GM21619 (cell line): ENCODE measurements around the gene IRF2.

Experiments
- ATAC-seq: cut with Tn5 transposase; IDR thresholded peaks from one replicate; pipeline ENCODE4 v1.9.1; 2021; ENCODE audit not compliant: unreplicated experiment

IRF2 gene

DNA sequence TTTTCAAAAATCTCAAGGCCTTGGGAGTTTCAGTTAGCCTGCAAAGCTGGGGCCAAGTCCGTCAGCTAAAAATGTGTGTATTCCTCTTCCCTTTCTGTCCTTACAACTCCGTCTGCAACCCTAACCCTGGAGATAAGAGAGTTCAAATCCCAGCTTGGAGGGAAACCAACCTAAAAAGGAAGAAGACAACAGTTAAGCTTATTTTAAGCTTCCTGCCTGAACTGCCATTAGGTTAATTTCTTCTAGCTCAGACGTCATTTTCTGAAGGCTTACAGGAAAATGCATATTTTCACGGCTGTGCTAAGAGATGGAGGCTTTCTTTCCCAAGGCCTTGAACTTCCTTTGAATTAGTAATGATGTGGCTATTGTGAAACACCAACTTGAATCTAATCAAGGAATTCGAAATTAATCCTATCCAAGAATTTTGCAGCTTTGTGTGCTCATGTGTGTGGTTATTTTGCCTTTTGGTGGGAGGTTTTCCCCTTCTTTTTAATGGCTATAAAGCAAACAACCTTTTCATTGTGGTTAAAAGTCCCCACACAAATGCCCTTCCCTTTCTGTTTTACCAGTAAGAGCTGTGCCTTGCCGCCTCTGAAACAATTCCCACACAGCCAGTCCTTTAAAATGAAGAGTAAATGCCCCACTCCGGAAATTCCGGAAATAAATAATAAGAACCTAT, 103.5 kb downstream of the IRF2 start:
- no peak for ATAC-seq

DNA sequence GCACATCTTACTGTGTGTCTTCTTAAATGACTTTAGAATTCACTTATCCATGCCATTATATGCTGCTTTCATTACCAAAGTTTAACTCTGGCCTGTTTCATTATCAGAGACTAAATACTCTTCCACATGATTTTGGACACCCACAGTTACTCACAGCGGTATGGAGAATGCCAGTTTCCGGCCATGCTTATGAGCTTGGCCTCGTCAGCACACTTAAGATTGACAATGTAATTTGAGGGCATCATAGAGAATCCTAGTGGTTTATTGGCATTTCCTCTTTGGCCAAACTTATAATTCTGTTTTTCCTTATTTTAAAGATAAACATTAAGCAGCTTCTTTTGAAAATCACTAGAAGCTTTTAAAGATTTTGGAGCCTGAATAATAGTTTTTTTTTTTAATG, 104.5 kb downstream of the IRF2 start:
- no peak for ATAC-seq

DNA sequence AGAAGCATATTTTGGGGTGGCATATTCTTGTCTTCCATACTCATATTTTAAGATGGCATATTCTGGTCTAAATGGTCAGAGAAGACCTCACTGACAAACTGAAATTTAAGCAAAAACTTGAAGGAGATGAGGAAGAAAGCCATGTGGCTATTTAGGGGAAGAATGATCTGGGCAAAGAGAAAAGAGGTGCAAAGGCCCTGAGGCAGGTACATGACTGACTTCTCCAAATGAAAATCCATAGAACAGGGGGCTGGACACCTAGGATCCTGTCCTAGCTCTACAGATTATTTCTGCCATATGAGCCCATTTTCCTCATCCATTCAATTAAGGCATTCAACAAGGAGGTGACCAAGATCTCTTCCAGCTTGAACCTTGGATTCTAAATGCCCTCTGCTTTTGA, 105.6 kb downstream of the IRF2 start:
- no peak for ATAC-seq

DNA sequence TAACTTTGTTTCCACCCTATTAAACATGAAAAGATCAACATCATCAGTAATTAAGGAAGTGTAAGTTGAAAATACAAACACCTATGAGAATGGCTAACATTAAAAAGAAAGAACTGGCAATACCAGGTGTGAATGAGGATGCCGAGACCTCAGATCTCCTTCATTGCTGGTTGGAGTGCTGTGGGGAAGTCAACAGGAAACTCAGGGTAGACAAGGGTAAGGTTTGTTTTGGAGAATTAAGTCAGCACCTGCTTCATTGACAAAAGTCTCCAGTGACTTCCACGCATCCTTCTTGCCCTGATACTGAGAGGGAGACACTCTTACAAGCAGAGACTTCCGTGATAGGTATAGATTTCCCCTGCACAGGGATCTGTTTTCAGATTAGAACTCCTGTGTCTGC, 106.1 kb downstream of the IRF2 start:
- ATAC-seq: no peak

DNA sequence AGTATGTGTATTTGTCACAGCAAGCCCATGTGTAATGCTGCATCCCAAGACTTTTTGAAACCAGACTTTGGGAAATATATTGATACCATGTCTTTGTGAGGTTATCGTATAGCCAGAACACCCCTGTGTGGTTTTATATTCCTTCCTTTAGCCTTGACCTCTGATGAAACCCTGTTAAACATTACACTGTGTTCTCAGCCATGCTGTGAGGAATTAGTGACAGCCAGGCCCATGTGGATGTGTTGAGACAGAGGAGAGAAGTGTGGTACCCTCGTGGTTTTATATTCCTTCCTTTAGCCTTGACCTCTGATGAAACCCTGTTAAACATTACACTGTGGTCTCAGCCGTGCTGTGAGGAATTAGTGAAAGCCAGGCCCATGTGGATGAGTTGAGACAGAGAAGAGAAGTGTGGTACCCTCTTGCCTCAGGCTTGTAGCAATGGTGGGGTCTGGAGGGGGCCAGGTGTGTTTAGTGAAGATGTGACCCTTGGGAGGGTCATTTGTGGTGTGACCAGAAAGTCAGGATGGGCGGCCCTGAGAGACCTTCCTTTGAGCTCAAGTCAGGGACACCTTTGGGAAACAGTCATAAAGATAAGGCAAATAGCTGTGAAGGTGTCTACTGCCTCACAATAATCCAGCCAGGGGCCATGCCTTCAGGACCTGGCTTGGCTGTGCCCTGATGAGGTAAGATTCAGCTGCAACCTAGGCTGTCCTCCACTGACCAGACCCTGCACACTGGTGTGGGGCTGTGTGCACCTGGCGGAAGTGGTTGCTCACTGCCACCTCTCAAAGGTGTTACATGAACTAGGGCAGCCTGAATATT, 110.0 kb downstream of the IRF2 start:
- ATAC-seq: peak; percentile 87

DNA sequence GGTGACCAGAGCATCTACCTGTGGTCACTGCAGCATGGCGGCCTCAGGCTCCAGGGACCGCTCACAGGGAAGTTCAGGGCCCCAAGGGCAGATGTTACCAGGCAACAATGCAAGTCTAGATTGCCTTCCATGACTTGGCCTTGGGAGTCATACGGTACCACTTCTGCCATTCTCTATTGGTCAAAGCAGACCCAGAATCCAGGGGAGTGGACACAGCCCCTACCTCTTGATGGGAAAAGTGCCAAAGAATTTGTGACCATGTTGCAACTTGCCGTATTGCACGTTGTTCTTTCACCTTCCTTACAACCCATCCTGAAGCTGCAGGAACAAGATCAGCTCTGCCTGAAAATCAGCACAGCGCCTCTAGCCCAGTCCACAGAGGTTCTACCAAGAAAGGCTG, 111.1 kb downstream of the IRF2 start:
- ATAC-seq: no peak

DNA sequence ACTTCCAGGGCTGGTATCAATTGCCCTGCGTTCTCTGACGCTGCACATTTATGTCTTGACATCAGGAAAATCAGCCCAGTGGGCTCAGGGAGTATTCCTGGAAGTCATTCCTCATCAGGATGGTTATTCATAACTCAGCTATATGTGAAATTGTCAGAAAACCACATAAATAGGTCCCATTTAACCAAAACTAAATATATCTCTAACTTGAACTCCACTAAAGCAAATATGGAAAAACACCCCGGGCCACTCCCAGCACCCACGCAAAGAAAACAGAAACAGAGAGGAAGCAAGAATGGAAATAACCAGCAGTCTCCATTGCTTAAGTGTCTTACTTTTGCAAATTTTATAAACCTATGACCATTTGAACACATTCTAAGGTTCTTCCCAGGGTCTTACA, 112.0 kb downstream of the IRF2 start:
- no peak for ATAC-seq

DNA sequence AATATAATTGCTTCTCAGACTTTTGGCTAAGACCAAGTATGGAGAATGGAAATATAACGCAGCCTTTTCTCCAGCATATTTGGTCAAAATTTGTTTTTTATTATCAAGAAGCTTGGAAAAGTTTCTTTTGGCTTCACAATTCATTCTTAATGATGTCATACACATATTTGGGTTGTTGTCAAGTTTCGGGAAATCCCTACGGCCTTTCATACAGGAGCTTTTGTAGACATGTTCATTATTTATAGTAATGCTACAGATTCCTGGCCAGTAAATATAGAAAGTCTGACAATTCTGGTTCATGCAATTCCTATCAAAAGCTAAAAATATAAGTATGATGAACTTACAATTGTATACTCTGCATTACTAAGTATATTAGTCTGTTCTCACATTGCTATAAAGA, 112.9 kb downstream of the IRF2 start:
- no peak for ATAC-seq

DNA sequence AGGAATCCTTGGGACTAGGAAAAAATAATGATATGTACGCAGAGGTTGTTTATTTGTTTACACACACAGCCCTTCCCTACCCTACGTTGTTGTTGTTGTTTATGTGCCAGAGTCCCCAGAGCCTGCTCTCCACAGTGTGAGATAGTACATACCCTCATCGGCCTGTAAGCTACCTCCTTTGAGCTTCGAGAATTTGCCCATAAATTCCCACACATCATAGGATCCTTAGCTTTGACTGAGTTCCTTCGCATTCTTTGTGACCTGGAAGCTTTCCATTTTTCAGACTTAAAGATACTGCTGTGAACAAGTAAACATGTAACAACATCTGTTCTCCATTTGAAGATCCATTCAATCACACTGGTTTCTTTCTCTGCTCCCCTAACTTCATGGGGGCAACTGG, 114.5 kb downstream of the IRF2 start:
- ATAC-seq: no peak

DNA sequence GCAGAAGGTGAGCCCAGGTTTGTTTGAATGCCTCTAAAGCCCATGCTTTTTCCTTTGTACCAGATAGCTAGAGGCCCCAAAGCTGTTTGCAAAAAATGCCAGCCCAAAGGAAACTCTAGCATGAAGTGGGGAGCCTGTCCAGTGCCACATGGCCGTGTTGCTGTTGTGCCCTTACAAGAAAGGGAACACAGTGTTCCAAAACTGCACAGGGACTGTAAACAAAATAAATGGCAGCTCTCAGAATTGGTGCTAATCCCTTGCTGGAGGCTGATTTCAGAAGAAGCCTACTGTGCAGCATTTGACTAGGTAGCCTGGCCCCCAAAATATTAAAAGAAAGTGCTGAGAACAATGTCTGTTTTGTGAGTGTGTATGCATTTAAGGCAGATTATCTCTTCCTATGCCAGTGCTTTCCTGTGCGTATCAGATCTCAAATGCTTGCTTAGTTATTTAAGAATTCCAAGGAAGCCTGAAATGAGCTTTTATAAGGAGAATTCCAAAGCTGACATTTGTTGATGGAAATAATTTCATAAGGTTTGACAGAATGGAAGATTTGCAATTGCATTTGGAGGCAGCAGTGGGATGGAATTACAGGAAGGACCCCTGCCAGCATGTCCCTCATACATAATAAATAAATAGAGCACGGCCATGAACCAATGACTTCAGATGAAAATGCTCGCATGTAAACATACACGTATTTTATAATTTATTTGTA, 115.7 kb downstream of the IRF2 start:
- ATAC-seq: no peak

DNA sequence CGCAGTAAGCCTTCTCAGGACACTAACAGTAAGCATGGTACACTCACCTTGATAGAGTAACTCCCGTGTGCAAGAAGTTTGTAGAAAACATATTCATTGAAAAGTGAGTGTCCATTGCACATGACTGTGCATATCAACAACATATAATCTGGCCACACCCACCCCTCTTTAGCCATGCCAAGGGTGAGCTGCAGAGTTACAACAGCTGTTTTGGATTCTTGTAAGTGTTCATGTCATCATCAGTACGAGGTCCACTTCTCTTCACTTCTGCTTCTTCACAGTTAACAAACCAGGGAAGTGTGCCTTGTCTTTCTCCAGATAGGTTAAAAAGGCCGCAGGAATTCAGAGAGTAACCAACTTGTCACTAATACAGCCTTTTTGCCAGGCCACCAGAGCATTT, 116.6 kb downstream of the IRF2 start:
- no peak for ATAC-seq

DNA sequence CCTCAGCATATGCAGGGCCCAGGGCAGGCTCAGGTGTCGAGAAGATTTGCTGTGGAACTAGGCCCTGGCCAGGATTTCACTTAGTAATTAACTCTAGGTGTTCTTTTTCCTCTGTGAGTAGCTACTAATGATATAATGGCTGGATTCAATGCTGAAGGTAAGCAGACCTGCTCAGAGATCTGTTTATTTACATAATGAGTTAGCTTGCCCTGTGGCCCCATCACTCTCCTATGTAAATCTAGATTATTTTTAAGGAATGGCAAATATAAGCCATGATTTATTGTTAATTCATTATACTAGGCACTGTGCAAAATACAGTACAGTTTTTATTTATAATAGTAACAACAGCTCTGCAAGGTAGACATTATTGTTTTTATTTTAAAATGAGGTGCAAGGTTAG, 117.2 kb downstream of the IRF2 start:
- no peak for ATAC-seq

DNA sequence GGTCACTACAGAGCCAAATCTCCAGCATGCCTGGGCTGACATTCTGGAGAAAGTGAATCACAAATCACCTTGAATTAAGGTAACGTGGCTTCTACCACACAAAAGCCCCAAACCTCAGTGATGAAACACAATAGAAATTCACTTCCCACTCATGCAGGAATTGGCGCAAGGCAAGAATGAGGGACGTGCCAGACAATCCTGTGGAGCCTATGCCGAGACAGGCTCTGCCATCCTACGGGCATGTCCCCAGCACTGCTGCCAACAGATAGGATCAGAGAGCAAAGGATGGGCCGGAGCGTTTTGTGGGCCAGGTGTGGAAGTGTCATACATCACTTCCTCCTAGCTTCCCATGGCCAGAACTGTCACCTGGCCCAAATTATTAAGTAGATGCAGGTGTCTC, 118.0 kb downstream of the IRF2 start:
- ATAC-seq: no peak

DNA sequence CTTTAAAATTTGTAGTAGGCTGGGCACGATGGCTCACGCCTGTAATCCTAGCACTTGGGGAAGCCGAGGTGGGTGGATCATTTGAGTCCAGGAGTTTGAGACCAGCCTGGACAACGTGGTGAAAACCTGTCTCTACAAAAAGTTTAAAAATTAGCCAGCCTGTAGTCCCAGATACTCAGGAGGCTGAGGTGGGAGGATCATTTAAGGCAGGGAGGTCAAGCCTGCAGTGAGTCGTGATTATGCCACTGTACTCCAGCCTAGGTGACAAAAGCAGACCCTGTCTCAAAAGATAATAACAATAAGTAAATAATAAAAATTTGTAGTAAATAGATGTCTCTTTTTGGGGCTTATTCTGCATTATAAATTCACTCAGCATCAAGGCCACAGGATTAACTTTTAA, 118.5 kb downstream of the IRF2 start:
- ATAC-seq: no peak

DNA sequence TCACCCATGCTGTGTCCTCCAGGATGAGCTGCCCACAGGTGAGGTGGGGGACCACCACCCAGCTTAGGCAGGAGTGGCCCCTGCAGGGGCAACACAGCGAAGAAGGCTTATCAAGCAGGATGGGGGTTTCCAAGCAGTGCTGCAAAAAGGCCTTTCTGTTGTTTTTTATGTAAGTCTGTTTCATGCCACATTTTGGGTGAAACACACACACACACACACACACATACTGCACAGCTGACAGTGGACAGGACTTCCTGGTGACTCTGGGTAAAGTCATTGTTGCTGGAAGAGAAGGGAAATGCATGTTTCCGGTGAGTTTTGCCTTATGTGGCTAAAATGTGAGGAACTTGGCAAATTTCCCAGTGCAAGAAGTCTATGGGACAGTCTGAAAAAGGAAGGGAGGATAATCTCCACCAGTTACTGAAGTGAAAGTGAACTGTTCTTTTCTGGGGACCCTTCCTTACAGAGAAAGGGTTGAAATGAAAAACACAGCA, 119.2 kb downstream of the IRF2 start:
- ATAC-seq: no peak

DNA sequence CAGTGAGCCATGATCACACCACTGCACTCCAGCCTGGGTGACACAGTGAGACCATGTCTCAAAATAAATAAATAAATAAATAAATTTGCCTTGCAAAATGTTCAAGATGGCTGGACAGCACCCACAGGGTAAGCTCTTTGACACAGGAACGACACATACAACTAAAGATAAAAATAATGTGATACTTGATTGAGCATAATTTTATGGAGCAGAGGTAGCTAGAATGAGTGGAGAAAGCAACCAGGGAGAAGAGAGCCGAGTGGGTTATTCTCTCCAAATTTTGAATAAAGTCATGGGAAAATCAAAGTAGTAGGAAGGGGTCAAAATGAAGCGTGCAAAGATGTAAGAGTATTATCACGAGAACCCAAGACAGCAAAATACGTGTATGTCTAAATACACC, 121.5 kb downstream of the IRF2 start:
- no peak for ATAC-seq

DNA sequence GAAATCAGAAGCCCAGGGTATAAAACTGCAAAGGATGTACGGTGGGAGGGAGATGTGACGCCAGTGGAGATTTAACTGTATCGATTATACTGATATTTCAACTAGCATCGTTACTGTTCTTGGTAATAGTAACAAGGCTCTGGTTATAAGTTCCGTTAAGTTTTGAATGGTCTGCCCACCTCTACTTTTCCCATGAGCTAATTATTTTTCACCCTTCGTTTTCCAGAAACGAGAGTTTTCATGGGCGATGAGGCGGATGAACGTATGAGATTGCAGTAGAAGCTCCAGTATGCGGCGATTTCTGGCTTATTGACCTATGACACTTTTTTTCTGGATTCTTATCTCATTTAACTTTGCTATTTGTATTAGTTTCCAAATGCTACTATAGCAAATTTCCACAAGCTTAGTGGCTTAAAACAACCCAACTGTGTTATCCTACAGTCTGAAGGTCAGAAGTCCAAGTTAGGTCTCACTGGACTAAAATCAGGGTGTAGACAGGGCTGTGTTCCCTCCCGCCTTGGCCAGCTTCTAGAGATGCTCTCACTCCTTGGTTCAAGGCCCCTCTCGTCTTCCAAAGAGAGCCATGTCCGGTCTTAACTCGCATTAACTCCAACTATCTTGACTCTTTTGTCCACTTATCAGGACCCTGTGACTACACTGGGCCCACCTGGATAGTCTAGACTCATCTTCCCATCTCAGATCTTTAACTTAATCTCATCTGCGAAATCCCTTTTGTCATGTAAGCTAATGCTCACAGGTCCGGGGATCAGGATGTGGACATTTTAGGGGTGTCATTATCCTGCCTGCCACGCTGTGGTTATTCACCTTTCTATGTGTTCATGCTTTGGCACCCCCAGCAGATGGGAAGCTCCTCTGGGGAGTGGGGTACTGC, 122.5 kb downstream of the IRF2 start:
- ATAC-seq: no peak

DNA sequence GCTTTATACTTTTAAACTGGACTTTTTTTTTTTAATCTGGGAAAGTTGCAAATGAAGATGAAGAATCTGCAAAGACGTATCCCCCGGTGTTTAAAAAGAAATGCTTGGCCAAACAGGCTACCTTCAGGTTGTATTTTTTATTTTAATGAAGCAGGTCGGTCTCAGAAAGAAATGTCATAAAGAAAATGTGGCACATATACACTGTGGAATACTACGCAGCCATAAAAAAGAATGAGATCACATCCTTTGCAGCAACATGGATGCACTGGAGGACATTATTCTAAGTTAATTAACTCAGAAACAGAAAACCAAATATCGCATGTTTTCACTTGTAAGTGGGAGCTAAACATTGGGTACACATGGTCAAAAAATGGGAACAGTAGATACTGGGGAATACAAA, 123.4 kb downstream of the IRF2 start:
- ATAC-seq: no peak

DNA sequence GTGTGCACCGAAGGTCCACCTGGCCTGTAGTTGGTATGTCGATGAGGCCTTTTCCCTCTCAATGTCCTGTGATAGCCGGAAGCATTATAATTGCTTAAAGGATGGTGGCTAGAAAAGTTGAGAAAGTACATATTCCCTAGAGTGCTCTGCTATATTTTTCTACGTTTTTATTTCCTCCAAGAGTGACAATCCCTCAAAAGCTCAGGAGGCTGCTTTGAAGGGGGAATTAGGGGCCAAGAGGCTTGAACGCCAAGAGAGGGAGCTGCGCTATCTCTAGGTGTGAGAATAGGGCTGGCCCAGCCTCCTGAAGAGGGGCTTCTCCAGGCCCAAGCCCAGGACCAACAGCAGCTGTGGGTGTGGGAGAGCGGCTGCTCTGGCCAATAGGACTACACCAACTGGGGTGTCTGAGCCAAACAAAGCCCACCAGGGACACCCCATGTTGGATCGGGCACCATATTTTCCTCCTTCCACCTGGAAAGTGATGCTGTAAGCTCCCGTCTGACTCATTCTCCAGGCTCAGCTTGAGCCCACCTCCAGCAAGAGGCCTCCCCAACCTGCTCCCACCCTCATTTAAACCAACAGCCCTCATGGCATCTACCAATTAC, 124.0 kb downstream of the IRF2 start:
- ATAC-seq: no peak

DNA sequence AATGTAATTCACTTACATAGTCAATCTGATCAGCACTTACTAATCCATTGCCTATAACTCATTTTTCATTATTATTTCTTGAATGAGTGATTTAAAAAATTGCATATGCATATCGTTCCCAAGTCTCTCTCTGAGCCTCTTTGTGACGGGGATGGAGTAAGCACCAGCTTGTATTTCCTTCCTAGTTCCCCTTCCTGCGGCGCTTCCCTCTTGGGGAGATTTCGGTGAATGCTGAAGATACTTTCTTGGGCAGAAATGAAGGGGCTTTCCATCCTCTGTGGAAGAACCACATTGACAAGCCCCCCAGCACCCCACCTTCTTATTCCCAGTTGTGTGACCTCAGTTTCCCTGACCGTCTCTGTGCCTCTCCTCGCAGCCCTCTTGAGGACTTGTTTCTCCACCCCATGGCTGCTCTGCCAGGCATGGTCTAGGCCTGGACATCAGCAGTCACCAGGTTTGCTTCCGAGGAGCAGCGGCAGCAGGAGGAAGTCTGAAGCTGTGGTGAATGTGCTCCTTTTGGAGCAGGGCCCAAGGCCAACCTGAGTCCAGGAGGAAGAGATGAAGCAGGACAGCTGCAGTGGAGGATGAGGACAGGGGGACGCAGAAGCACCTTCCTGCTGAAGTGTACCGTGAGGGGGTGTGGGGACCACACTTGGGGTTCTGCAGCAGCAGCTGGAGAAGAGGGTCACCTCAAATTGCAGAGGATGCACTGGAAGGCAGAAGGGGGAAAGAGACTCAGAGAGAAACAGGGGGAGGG, 124.9 kb downstream of the IRF2 start:
- no peak for ATAC-seq
